Suppressor macrophage (primary cell): ENCODE measurements around the gene GJA4.
"Not testable (repeated sequence)": the region's sequence is repeated elsewhere in the genome, so short reads cannot be mapped to it uniquely, and the experiment has no call there.

Source experiments
- DNase-seq, 4 experiments: peaks; one replicate each; pipeline ENCODE4 v3.0.0-alpha.2; 2020 to 2022

Gene GJA4

GRCh38 chr1:34770891-34771504, 21.8 kb upstream of the GJA4 start:
- DNase-seq = peak; percentile 19 to 47 (median 26)

- DNase-seq = no peak
These were observed 21.0 kb upstream of the GJA4 start for GRCh38 chr1:34771573-34772371.

- DNase-seq = not testable (repeated sequence)
These were observed 19.7 kb upstream of the GJA4 start for GRCh38 chr1:34773114-34773513.

- DNase-seq = no peak
These were observed 17.8 kb upstream of the GJA4 start for GRCh38 chr1:34774957-34775356.

GRCh38 chr1:34776911-34777310, 15.9 kb upstream of the GJA4 start:
- DNase-seq = no peak

GRCh38 chr1:34777519-34778321, 15.1 kb upstream of the GJA4 start:
- DNase-seq = no peak

- no peak for DNase-seq
These were observed 14.4 kb upstream of the GJA4 start for GRCh38 chr1:34778381-34778780.

GRCh38 chr1:34779005-34779404, 13.8 kb upstream of the GJA4 start:
- DNase-seq = no peak

GRCh38 chr1:34779526-34779925, 13.3 kb upstream of the GJA4 start:
- DNase-seq = no peak

- no peak for DNase-seq
These were observed 12.8 kb upstream of the GJA4 start for GRCh38 chr1:34779962-34780361.

GRCh38 chr1:34780528-34780927, 12.3 kb upstream of the GJA4 start:
- DNase-seq = no peak

GRCh38 chr1:34781071-34781843, 11.5 kb upstream of the GJA4 start, which contains the start of gene GJB3:
GJB3 (plus strand) TSS chr1:34781214; CDS start chr1:34784763, 3,549 bp downstream.
- DNase-seq = peak in 2 of 4 experiments; percentile 13 to 18

- no peak for DNase-seq
These were observed 10.9 kb upstream of the GJA4 start for GRCh38 chr1:34781844-34782391.

- DNase-seq = no peak
These were observed 8.0 kb upstream of the GJA4 start for GRCh38 chr1:34784751-34785221.

- no peak for DNase-seq
These were observed 7.4 kb upstream of the GJA4 start for GRCh38 chr1:34785231-34785874.

- DNase-seq = no peak
These were observed 6.8 kb upstream of the GJA4 start for GRCh38 chr1:34785875-34786470.

- peak; percentile 70 to 82 (median 76) for DNase-seq
These were observed 6.1 kb upstream of the GJA4 start for GRCh38 chr1:34786521-34787325.

GRCh38 chr1:34787461-34788420, 5.1 kb upstream of the GJA4 start:
- no peak for DNase-seq

- no peak for DNase-seq
These were observed 1.8 kb upstream of the GJA4 start for GRCh38 chr1:34790985-34791384.
